GM12878 (cell line): ENCODE data around the gene NDUFC1. TPM values are rescaled to one million over a fixed set of nuclear protein-coding genes. Genes with fewer than 3 reads are reported as not detected.

Source experiments
- ATAC-seq: fragments of 200-7000 bp; cut with Tn5 transposase; 3 replicates; pipeline ENCODE4 v1.9.1; 2020; ENCODE audit warnings: mild to moderate bottlenecking, moderate library complexity
- BruUV-seq: library from RNA; stranded (reverse); fragments of 400-500 nt; replicated peaks from 2 replicates; lab custom pipeline; 2021; lab: Mats Ljungman, UMichigan
- CTCF ChIA-PET: fragments of 300-600 bp; sonication (Branson Sonifier 250); formaldehyde crosslinking; extraction: SDS; loops from one replicate; lab custom pipeline; 2021; ENCODE audit warnings: inconsistent platforms; lab: Yijun Ruan, JAX
- POLR2A ChIA-PET: fragments of 350-600 bp; formaldehyde crosslinking; extraction: SDS; loops from one replicate; lab custom pipeline; 2021; ENCODE audit warnings: inconsistent platforms; lab: Charles Lee
- RAD21 ChIA-PET: fragments of 300-600 bp; sonication (Branson Sonifier 250); formaldehyde crosslinking; loops from one replicate; lab custom pipeline; 2023; ENCODE audit warnings: antibody characterized with exemption; ENCODE audit not compliant: unreplicated experiment; lab: Charles Lee
- SMC1A ChIA-PET: fragments of 300-600 bp; sonication (Branson Sonifier 250); formaldehyde crosslinking; loops from one replicate; lab custom pipeline; 2023; ENCODE audit not compliant: unreplicated experiment, uncharacterized antibody; lab: Charles Lee
- DNase-seq: peaks from one replicate; pipeline ENCODE4 v3.0.0-alpha.2; 2011; ENCODE audit warnings: low read depth, low spot score
- FAIRE-seq: peaks from 3 replicates; lab custom pipeline; 2011; peaks lifted over from hg19 to GRCh38; lab: Jason Lieb, UNC
- H2AFZ ChIP-seq: 2 replicates; pipeline ENCODE4 v1.6.0; 2011; ENCODE audit warnings: low read depth, low read length, control low read depth; ENCODE audit not compliant: control insufficient read depth
- H3K27ac ChIP-seq: 2 replicates; pipeline ENCODE4 v1.5.1; 2011; ENCODE audit warnings: control low read depth; ENCODE audit not compliant: control insufficient read depth, insufficient read depth
- H3K27me3 ChIP-seq, 2 experiments: replicated peaks in 1 of 2; 2 replicates each; pipeline versions ENCODE4 v1.6.0 to v1.6.1; 2011; ENCODE audit warnings: low read length in 1 of 2; ENCODE audit not compliant: control insufficient read depth in 2 of 2, insufficient read depth in 2 of 2
- H3K36me3 ChIP-seq, 2 experiments: 2 replicates each; pipeline ENCODE4 v1.5.1; 2011; ENCODE audit warnings: low read length in 1 of 2; ENCODE audit not compliant: control insufficient read depth in 2 of 2, insufficient read depth in 2 of 2
- H3K4me1 ChIP-seq: 2 replicates; pipeline ENCODE4 v1.6.1; 2011; ENCODE audit warnings: mild to moderate bottlenecking, low read length, moderate library complexity, mixed read lengths; ENCODE audit not compliant: control insufficient read depth, insufficient read depth
- H3K4me2 ChIP-seq: 2 replicates; pipeline ENCODE4 v1.6.0; 2011; ENCODE audit warnings: control low read depth; ENCODE audit not compliant: control insufficient read depth, insufficient read depth
- H3K4me3 ChIP-seq: fragments of 200-600 bp; sonication (generic); 2 replicates; pipeline ENCODE4 v1.5.1; 2016
- H3K79me2 ChIP-seq: 2 replicates; pipeline ENCODE4 v1.6.0; 2011; ENCODE audit warnings: low read length; ENCODE audit not compliant: control insufficient read depth, insufficient read depth
- H3K9ac ChIP-seq: 2 replicates; pipeline ENCODE4 v1.8.0; 2011; ENCODE audit warnings: low read length, control low read depth, mixed read lengths; ENCODE audit not compliant: control insufficient read depth, insufficient read depth
- H3K9me3 ChIP-seq: replicated peaks from 3 replicates; pipeline ENCODE4 v1.5.1; 2011; ENCODE audit warnings: mild to moderate bottlenecking, low read length; ENCODE audit not compliant: control insufficient read depth, insufficient read depth
- H4K20me1 ChIP-seq: 2 replicates; pipeline ENCODE4 v1.6.0; 2011; ENCODE audit not compliant: control insufficient read depth, insufficient read depth
- HCFC1 ChIP-seq: fragments of 150-350 bp; IDR thresholded peaks from 2 replicates; pipeline ENCODE4 v1.6.1; 2014; ENCODE audit warnings: low read length
- RAD21 ChIP-seq: IDR thresholded peaks from 2 replicates; pipeline ENCODE4 v1.6.1; 2011; ENCODE audit warnings: mild to moderate bottlenecking, low read depth, low read length, moderate library complexity; ENCODE audit not compliant: insufficient read depth
- SRF ChIP-seq, 2 experiments: IDR thresholded peaks; 2 replicates each; pipeline ENCODE4 v1.6.1; 2011; ENCODE audit warnings: low read depth in 2 of 2, low read length in 2 of 2, mild to moderate bottlenecking in 1 of 2, moderate library complexity in 1 of 2
- USF2 ChIP-seq: IDR thresholded peaks from 2 replicates; pipeline ENCODE4 v1.6.1; 2011; ENCODE audit warnings: low read depth, low read length, improper control_type of control experiment, borderline replicate concordance
- ZSCAN29 ChIP-seq: fragments of 450-650 bp; IDR thresholded peaks from 2 replicates; pipeline ENCODE4 v1.6.1; 2017; ENCODE audit warnings: mild to moderate bottlenecking, moderate library complexity
- in situ Hi-C: fragments of 300-500 bp; cut with MboI; formaldehyde crosslinking; loops from 9 replicates; pipeline ENCODE4 v1.14.3; 2018; ENCODE audit warnings: mixed read lengths
- intact Hi-C: fragments of 100-400 bp; cut with micrococcal nuclease; formaldehyde crosslinking; loops from one replicate; pipeline ENCODE4 v1.14.2; 2022; ENCODE audit not compliant: unreplicated experiment
- polyA plus RNA-seq, 11 experiments: library from polyadenylated mRNA; depleted of rRNA in 4 of 11; unstranded in 6 of 11; stranded (reverse) in 5 of 11; fragments of >200 nt; fragmentation: Nextera tagmentation in 4 of 11; fragmentation: Illumina TruSeq in 1 of 11; extraction: Ambion mirVana in 4 of 11; extraction: Trizol in 1 of 11; gene quantifications; 1 replicate in 1 of 11; 2 replicates in 10 of 11; pipeline versions ENCODE4 v1.2.1 to v1.2.3, GENCODE V29; 2011 to 2016; ENCODE audit warnings: inconsistent platforms in 2 of 11, missing spikeins in 2 of 11, low read depth in 1 of 11
- total RNA-seq, 4 experiments: library from RNA; depleted of rRNA in 3 of 4; stranded (reverse); fragments of >200 nt in 3 of 4; fragmentation: Illumina TruSeq in 1 of 4; extraction: Trizol in 1 of 4; gene quantifications; 2 replicates each; pipeline versions ENCODE4 v1.2.1 to v1.2.3, GENCODE V29; 2013 to 2021
- TF ChIP-seq, protein P1 (sequence below): fragments of 450-650 bp; conservative IDR thresholded peaks from 2 replicates; pipeline ENCODE4 v1.6.1; 2017; ENCODE audit warnings: mild to moderate bottlenecking, moderate library complexity

The NDUFC1 gene
- total and polyA plus RNA-seq, 10 of the 15 experiments (the other 5 are each of a cell fraction or from before 2014, with no cell fraction given): 25.5 to 242 (median 68.9) TPM

- ChIA-PET SMC1A (interaction anchor here (1.5 kb wide), 1 partner anchor 13 kb away, joined by 3 read pairs; no protein-coding TSS in a partner anchor), POLR2A (no interaction called here), RAD21 (no interaction called here), CTCF (interaction anchor here (0.7 to 2.0 kb wide), 2 partner anchors 13 to 55 kb away, joined by 3 to 9 read pairs; no protein-coding TSS in a partner anchor)
- peaks cover 2% of the 10 kb centered on the region; the same call in 2 of the 3 replicates for H3K9me3 ChIP-seq
- no peaks in the 10 kb centered on the region for H3K36me3 ChIP-seq
- no TSS peak for BruUV-seq
- H3K4me1 ChIP-seq: no peaks in the 10 kb centered on the region
- TF ChIP-seq, protein P1, sequence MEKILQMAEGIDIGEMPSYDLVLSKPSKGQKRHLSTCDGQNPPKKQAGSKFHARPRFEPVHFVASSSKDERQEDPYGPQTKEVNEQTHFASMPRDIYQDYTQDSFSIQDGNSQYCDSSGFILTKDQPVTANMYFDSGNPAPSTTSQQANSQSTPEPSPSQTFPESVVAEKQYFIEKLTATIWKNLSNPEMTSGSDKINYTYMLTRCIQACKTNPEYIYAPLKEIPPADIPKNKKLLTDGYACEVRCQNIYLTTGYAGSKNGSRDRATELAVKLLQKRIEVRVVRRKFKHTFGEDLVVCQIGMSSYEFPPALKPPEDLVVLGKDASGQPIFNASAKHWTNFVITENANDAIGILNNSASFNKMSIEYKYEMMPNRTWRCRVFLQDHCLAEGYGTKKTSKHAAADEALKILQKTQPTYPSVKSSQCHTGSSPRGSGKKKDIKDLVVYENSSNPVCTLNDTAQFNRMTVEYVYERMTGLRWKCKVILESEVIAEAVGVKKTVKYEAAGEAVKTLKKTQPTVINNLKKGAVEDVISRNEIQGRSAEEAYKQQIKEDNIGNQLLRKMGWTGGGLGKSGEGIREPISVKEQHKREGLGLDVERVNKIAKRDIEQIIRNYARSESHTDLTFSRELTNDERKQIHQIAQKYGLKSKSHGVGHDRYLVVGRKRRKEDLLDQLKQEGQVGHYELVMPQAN: no peak
- TF ChIP-seq RAD21 (no peak), HCFC1 (no peak), ZSCAN29 (no peak), USF2 (no peak), SRF (IDR thresholded peaks at IDR 0.05; ENCODE audit: low read depth in 2 of 2, low read length in 2 of 2) (no peak)
- H3K9ac ChIP-seq: no peak overlapping the region
- no peak for DNase-seq
- no peaks in the 10 kb centered on the region for H4K20me1 ChIP-seq
- H3K4me2 ChIP-seq: no peak overlapping the region
- no peak overlapping the region for H2AFZ ChIP-seq
- no peaks in the 10 kb centered on the region for H3K79me2 ChIP-seq
- intact Hi-C loops: no loop called here
- no peak overlapping the region for H3K4me3 ChIP-seq
- ATAC-seq: no peak
- in situ Hi-C loops: no loop called here
- H3K27me3 ChIP-seq: peaks cover 8 to 13% of the 10 kb centered on the region in 2 experiments
- FAIRE-seq: no peak
- no peak overlapping the region for H3K27ac ChIP-seq
Observed at GRCh38 chr4:139282721-139283075, 19.6 kb downstream of the NDUFC1 start.
